Stomach (tissue), 4 donors: ENCODE results near the gene TNS3.

Experiments
- CTCF ChIP-seq, 7 experiments: fragments of 450-650 bp in 4 of 7; fragments of 200-600 bp in 3 of 7; sonication (generic) in 3 of 7; IDR thresholded peaks; one replicate each; pipeline ENCODE4 v1.5.1; 2016 to 2019; ENCODE audit warnings: antibody characterized with exemption in 7 of 7, control low read depth in 2 of 7, mild to moderate bottlenecking in 1 of 7
- EP300 ChIP-seq: sonication (generic); formaldehyde crosslinking; IDR thresholded peaks from one replicate; pipeline ENCODE4 v1.6.1; 2017; ENCODE audit warnings: antibody characterized with exemption
- POLR2A ChIP-seq, 4 donors: fragments of 450-650 bp; IDR thresholded peaks; one replicate each; pipeline ENCODE4 v1.6.1; 2016; ENCODE audit warnings: antibody characterized with exemption in 4 of 4, control low read depth in 2 of 4, mild to moderate bottlenecking in 1 of 4, moderate library complexity in 1 of 4
- POLR2AphosphoS5 ChIP-seq, 3 donors: sonication (generic); formaldehyde crosslinking; IDR thresholded peaks; one replicate each; pipeline ENCODE4 v1.6.1; 2016; ENCODE audit warnings: antibody characterized with exemption in 3 of 3

- no peak for TF ChIP-seq CTCF (IDR thresholded peaks at IDR 0.05)
- TF ChIP-seq POLR2A (IDR thresholded peaks at IDR 0.05) = no peak
- no peak for TF ChIP-seq POLR2AphosphoS5 (IDR thresholded peaks at IDR 0.05)
- no peak for TF ChIP-seq EP300
Measured at GRCh38 chr7:47361746-47362215, 220.1 kb downstream of the TNS3 start.
